BJ (cell line): ENCODE measurements around the gene MYOM3. TPM values are rescaled to one million over a fixed set of nuclear protein-coding genes. Genes with fewer than 3 reads are reported as not detected.

Experiments used
- CTCF ChIA-PET: fragments of 350-600 bp; formaldehyde crosslinking; extraction: SDS; loops from one replicate; lab custom pipeline; 2021; ENCODE audit warnings: antibody characterized with exemption, inconsistent platforms; lab: Yijun Ruan, JAX
- POLR2A ChIA-PET: fragments of 300-600 bp; sonication (Branson Sonifier 250); formaldehyde crosslinking; extraction: SDS; loops from one replicate; lab custom pipeline; 2021; ENCODE audit warnings: antibody characterized with exemption; lab: Charles Lee
- DNase-seq: peaks from one replicate; pipeline ENCODE4 v3.0.0-alpha.2; 2011; ENCODE audit warnings: low read depth
- H3K27me3 ChIP-seq: 2 replicates; pipeline ENCODE4 v1.6.0; 2011; ENCODE audit warnings: low read length; ENCODE audit not compliant: control insufficient read depth, insufficient read depth
- H3K36me3 ChIP-seq: 2 replicates; pipeline ENCODE4 v1.5.1; 2011; ENCODE audit warnings: low read length; ENCODE audit not compliant: control insufficient read depth, insufficient read depth
- H3K4me3 ChIP-seq: 2 replicates; pipeline ENCODE4 v1.5.1; 2011; ENCODE audit warnings: low read depth, mild to moderate bottlenecking, control low read depth, low read length
- CTCF ChIP-seq: IDR thresholded peaks from 2 replicates; pipeline ENCODE4 v1.5.1; 2011; ENCODE audit warnings: low read depth, mild to moderate bottlenecking, control low read depth, inconsistent platforms, low read length, moderate library complexity; ENCODE audit not compliant: insufficient read depth
- polyA plus RNA-seq: library from polyadenylated mRNA; depleted of rRNA; stranded (reverse); fragments of >200 nt; gene quantifications from 2 replicates; pipeline ENCODE4 v1.2.3, GENCODE V29; 2011

MYOM3 gene
- polyA plus RNA-seq, 1 experiment, result not detected

GRCh38 chr1:24139222-24139489, 27.2 kb upstream of the MYOM3 start:
- Histone ChIP-seq H3K36me3 (no peaks in the 10 kb centered on the region), H3K27me3 (peaks cover 10% of the 10 kb centered on the region), H3K4me3 (no peak overlapping the region)
- ChIA-PET POLR2A (no interaction called here), CTCF (interaction anchor here (2.0 kb wide), 1 partner anchor 11 kb away, joined by 8 read pairs; no protein-coding TSS in a partner anchor)
- DNase-seq, result no peak
- TF ChIP-seq CTCF, result no peak

- Histone ChIP-seq H3K4me3 (no peak overlapping the region), H3K36me3 (no peaks in the 10 kb centered on the region), H3K27me3 (peaks cover 8% of the 10 kb centered on the region)
- TF ChIP-seq CTCF, result no peak
- DNase-seq, result no peak
- CTCF ChIA-PET, result interaction anchor here (1.0 to 2.0 kb wide), 2 partner anchors 9 to 12 kb away, joined by 3 to 8 read pairs; no protein-coding TSS in a partner anchor
- POLR2A ChIA-PET, result no interaction called here
These were observed 26.7 kb upstream of the MYOM3 start for GRCh38 chr1:24138476-24139221.

GRCh38 chr1:24136956-24137539, 25.1 kb upstream of the MYOM3 start:
- no peak for TF ChIP-seq CTCF
- H3K36me3 ChIP-seq, result no peaks in the 10 kb centered on the region
- no peak for DNase-seq
- ChIA-PET POLR2A (no interaction called here), CTCF (interaction anchor here (0.9 to 5.4 kb wide), 2 partner anchors 14 to 19 kb away, joined by 4 to 41 read pairs; no protein-coding TSS in a partner anchor)
- H3K27me3 ChIP-seq, result peaks cover 8% of the 10 kb centered on the region
- no peak overlapping the region for H3K4me3 ChIP-seq

GRCh38 chr1:24134376-24134775, 22.4 kb upstream of the MYOM3 start:
- Histone ChIP-seq H3K27me3 (peaks cover 4% of the 10 kb centered on the region), H3K36me3 (no peaks in the 10 kb centered on the region), H3K4me3 (no peak overlapping the region)
- DNase-seq, result no peak
- POLR2A ChIA-PET, result no interaction called here
- CTCF ChIA-PET, result interaction anchor here (5.4 kb wide), 1 partner anchor 17 kb away, joined by 41 read pairs; no protein-coding TSS in a partner anchor
- no peak for TF ChIP-seq CTCF

DNA sequence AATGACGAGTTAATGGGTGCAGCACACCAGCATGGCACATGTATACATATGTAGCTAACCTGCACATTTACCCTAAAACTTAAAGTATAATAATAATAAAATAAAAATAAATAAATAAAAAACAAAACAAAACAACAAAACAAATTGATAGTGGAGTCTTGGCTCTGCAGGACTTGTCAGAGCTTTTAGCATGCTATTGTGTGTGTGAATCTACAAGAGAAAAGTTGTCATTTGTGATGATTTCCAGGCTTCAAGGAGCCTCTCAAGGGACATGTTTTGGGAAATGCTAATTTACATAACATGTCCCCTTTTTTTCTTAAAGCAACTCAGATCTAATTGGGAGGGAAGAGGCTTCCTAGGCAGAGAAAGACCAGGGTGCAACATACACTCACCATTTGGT, 21.9 kb upstream of the MYOM3 start:
- POLR2A ChIA-PET, result no interaction called here
- CTCF ChIA-PET, result interaction anchor here (5.4 kb wide), 1 partner anchor 17 kb away, joined by 41 read pairs; no protein-coding TSS in a partner anchor
- TF ChIP-seq CTCF, result no peak

More for the DNA sequence above, 21.9 kb upstream of the MYOM3 start:
- DNase-seq, result no peak
- no peaks in the 10 kb centered on the region for H3K36me3 ChIP-seq
- H3K4me3 ChIP-seq, result no peak overlapping the region
- peaks cover 4% of the 10 kb centered on the region for H3K27me3 ChIP-seq
